NCI-H2107 treated with DMSO at 0.1 percent for 48 hours (cell line): ENCODE data around the gene PCCA.
"Not testable (repeated sequence)": the region's sequence is repeated elsewhere in the genome, so short reads cannot be mapped to it uniquely, and the experiment has no call there.

Experiments
- DNase-seq: peaks from one replicate; lab custom pipeline; 2025; ENCODE audit not compliant: unreplicated experiment; lab: John Stamatoyannopoulos, UW

PCCA gene

GRCh38 chr13:100088644-100089464 is at the start of gene PCCA:
Gene PCCA (plus strand): TSS chr13:100089093. CDS start chr13:100089121, 28 bp downstream.
- peak; percentile 51 for DNase-seq

GRCh38 chr13:100039740-100040139 is 49.2 kb upstream of the PCCA start:
- DNase-seq, result no peak

- peak; percentile 40 for DNase-seq
These were observed 48.7 kb upstream of the PCCA start for GRCh38 chr13:100040196-100040595.

- no peak for DNase-seq
These were observed 44.0 kb upstream of the PCCA start for GRCh38 chr13:100044936-100045335.

GRCh38 chr13:100045355-100045754 is 43.5 kb upstream of the PCCA start:
- DNase-seq, result no peak

GRCh38 chr13:100051070-100051469 is 37.8 kb upstream of the PCCA start:
- no peak for DNase-seq

- DNase-seq, result no peak
These were observed 29.1 kb upstream of the PCCA start for GRCh38 chr13:100059827-100060226.

- no peak for DNase-seq
These were observed 25.6 kb upstream of the PCCA start for GRCh38 chr13:100063333-100063732.

- no peak for DNase-seq
These were observed 25.0 kb upstream of the PCCA start for GRCh38 chr13:100063906-100064305.

GRCh38 chr13:100068133-100068931 is 20.6 kb upstream of the PCCA start:
- DNase-seq, result no peak

GRCh38 chr13:100069278-100069677 is 19.6 kb upstream of the PCCA start:
- DNase-seq, result no peak

- DNase-seq, result no peak
These were observed 12.9 kb upstream of the PCCA start for GRCh38 chr13:100075700-100076587.

- DNase-seq, result not testable (repeated sequence)
These were observed 9.9 kb upstream of the PCCA start for GRCh38 chr13:100079003-100079402.

- not testable (repeated sequence) for DNase-seq
These were observed 5.5 kb upstream of the PCCA start for GRCh38 chr13:100083401-100083800.

- DNase-seq, result no peak
These were observed 635 bp upstream of the PCCA start for GRCh38 chr13:100088273-100088643.

- peak; percentile 28 for DNase-seq
These were observed 656 bp downstream of the PCCA start for GRCh38 chr13:100089465-100090032.

GRCh38 chr13:100090861-100091260 is 2.0 kb downstream of the PCCA start:
- DNase-seq, result no peak

- DNase-seq, result no peak
These were observed 2.5 kb downstream of the PCCA start for GRCh38 chr13:100091391-100091790.

GRCh38 chr13:100092273-100092672 is 3.4 kb downstream of the PCCA start:
- not testable (repeated sequence) for DNase-seq

GRCh38 chr13:100095498-100095897 is 6.6 kb downstream of the PCCA start:
- no peak for DNase-seq

GRCh38 chr13:100096526-100096925 is 7.6 kb downstream of the PCCA start:
- DNase-seq, result no peak
